Measurements from ENCODE around the gene PTGS1. TPM values are rescaled to one million over a fixed set of nuclear protein-coding genes. Genes with fewer than 3 reads are reported as not detected.

PTGS1 gene
- polyA plus RNA-seq, 2 of the 4 experiments (the other 2 are of a cell fraction) = 0.49 to 1.0 TPM

DNA sequence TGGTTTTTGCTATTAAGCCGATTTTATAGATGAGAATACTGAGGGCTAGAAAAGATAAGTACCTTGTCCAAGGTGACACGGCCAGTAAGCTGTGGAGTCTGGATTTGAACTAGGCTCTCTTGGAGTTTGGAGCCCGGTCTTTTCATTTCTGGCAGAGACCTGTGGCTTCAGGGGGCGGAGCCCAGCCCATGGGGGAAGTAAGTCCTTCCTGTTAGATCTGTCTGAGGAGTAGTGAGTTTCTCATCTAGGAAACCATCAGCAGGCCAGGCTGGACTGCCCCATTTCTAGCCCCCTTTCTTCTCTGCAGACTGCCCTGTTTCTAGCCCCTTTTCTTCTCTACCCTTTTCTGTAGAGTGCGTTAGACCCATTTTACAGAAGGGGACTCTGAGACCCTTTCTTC, 521 bp upstream of the PTGS1 start:
- H3K9me3 ChIP-seq = no peaks in the 10 kb centered on the region
- DNase-seq (ENCODE audit: low read depth in 1 of 2, low spot score in 1 of 2) = no peak
- ChIA-PET CTCF (interaction anchor here (0.8 to 6.9 kb wide), 5 partner anchors 12 to 247 kb away, joined by 3 to 31 read pairs (median 3); no protein-coding TSS in a partner anchor), POLR2A (no interaction called here)
- FAIRE-seq = no peak
- no peak overlapping the region for H3K4me3 ChIP-seq
- H3K27ac ChIP-seq = no peak overlapping the region
- TF ChIP-seq EHMT2 (IDR thresholded peaks at IDR 0.05; ENCODE audit: low read depth) (no peak), PHF8 (IDR thresholded peaks at IDR 0.05; ENCODE audit: borderline replicate concordance, low read depth) (no peak), SREBF2 (IDR thresholded peaks at IDR 0.05) (no peak), FOSL2 (IDR thresholded peaks at IDR 0.05) (no peak), FOSL2 (CRISPR knock-in tag; IDR thresholded peaks at IDR 0.05) (no peak), ESRRA (IDR thresholded peaks at IDR 0.05; ENCODE audit: borderline replicate concordance, low read length) (no peak), HEYL (CRISPR knock-in tag; IDR thresholded peaks at IDR 0.05) (no peak), HDAC2 (IDR thresholded peaks at IDR 0.05) (no peak), TFCP2L1 (CRISPR knock-in tag; IDR thresholded peaks at IDR 0.05) (no peak), ZNF302 (CRISPR knock-in tag; IDR thresholded peaks at IDR 0.05) (no peak), MAFK (IDR thresholded peaks at IDR 0.05; ENCODE audit: partially characterized antibody) (no peak)
- TF ChIP-seq, protein P1, sequence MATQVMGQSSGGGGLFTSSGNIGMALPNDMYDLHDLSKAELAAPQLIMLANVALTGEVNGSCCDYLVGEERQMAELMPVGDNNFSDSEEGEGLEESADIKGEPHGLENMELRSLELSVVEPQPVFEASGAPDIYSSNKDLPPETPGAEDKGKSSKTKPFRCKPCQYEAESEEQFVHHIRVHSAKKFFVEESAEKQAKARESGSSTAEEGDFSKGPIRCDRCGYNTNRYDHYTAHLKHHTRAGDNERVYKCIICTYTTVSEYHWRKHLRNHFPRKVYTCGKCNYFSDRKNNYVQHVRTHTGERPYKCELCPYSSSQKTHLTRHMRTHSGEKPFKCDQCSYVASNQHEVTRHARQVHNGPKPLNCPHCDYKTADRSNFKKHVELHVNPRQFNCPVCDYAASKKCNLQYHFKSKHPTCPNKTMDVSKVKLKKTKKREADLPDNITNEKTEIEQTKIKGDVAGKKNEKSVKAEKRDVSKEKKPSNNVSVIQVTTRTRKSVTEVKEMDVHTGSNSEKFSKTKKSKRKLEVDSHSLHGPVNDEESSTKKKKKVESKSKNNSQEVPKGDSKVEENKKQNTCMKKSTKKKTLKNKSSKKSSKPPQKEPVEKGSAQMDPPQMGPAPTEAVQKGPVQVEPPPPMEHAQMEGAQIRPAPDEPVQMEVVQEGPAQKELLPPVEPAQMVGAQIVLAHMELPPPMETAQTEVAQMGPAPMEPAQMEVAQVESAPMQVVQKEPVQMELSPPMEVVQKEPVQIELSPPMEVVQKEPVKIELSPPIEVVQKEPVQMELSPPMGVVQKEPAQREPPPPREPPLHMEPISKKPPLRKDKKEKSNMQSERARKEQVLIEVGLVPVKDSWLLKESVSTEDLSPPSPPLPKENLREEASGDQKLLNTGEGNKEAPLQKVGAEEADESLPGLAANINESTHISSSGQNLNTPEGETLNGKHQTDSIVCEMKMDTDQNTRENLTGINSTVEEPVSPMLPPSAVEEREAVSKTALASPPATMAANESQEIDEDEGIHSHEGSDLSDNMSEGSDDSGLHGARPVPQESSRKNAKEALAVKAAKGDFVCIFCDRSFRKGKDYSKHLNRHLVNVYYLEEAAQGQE (IDR thresholded peaks at IDR 0.05) = no peak
- TF ChIP-seq, protein P2, sequence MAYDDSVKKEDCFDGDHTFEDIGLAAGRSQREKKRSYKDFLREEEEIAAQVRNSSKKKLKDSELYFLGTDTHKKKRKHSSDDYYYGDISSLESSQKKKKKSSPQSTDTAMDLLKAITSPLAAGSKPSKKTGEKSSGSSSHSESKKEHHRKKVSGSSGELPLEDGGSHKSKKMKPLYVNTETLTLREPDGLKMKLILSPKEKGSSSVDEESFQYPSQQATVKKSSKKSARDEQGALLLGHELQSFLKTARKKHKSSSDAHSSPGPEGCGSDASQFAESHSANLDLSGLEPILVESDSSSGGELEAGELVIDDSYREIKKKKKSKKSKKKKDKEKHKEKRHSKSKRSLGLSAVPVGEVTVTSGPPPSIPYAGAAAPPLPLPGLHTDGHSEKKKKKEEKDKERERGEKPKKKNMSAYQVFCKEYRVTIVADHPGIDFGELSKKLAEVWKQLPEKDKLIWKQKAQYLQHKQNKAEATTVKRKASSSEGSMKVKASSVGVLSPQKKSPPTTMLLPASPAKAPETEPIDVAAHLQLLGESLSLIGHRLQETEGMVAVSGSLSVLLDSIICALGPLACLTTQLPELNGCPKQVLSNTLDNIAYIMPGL (CRISPR knock-in tag; IDR thresholded peaks at IDR 0.05; ENCODE audit: borderline replicate concordance) = no peak
- TF ChIP-seq, protein P3, sequence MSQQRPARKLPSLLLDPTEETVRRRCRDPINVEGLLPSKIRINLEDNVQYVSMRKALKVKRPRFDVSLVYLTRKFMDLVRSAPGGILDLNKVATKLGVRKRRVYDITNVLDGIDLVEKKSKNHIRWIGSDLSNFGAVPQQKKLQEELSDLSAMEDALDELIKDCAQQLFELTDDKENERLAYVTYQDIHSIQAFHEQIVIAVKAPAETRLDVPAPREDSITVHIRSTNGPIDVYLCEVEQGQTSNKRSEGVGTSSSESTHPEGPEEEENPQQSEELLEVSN (IDR thresholded peaks at IDR 0.05; ENCODE audit: borderline replicate concordance, low read depth) = no peak
- H3K4me2 ChIP-seq = no peak overlapping the region
- 0 out of 3 replicates have a peak, but pooled peaks cover 6% of the 10 kb centered on the region for H3K4me1 ChIP-seq
- no peak for ATAC-seq
- WGBS (ENCODE audit: missing lambda C conversion rate) = 77% methylated on average over 5 of the region's 5 CpGs

DNA sequence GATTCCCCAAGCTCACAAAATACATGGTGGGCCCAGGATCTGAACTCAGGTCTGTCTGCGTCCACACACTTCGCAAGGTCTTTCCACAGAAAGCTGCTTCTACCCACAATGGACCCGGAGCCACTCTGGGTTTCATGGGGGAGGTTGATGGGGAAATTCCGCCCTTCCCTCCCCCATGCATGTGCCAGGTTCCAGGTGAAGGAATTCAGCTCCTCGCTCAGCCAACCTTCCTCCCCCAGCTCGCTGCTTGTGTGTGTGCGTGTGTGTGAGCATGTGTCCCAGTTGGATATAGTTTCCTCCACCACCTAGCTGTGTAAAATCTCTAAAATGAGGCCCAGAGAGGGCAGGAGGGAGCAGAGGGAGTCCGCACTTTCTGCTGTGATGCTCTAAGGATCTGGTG, 1.0 kb downstream of the PTGS1 start:
- 79% methylated on average over 8 of the region's 8 CpGs for WGBS (ENCODE audit: missing lambda C conversion rate)
- no peak for DNase-seq (ENCODE audit: low read depth in 1 of 2, low spot score in 1 of 2)
- no peak overlapping the region for H3K27ac ChIP-seq
- CTCF ChIA-PET = interaction anchor here (1.2 to 6.9 kb wide), 2 partner anchors 19 to 21 kb away, joined by 4 to 31 read pairs; no protein-coding TSS in a partner anchor
- H3K4me3 ChIP-seq = no peak overlapping the region
- POLR2A ChIA-PET = no interaction called here
- H3K9me3 ChIP-seq = no peaks in the 10 kb centered on the region
- H3K4me1 ChIP-seq = peaks cover 14% of the 10 kb centered on the region
- no peak overlapping the region for H3K4me2 ChIP-seq
- FAIRE-seq = no peak
- ATAC-seq = no peak
- no peak for TF ChIP-seq CBX8 (IDR thresholded peaks at IDR 0.05)
- no peak for TF ChIP-seq JUN (IDR thresholded peaks at IDR 0.05)
- no peak for TF ChIP-seq HOXB13 (CRISPR knock-in tag; IDR thresholded peaks at IDR 0.05; ENCODE audit: low read depth)
- TF ChIP-seq CBX2 (IDR thresholded peaks at IDR 0.05; ENCODE audit: borderline replicate concordance, low read depth) = no peak
- no peak for TF ChIP-seq NPAS2 (CRISPR knock-in tag; IDR thresholded peaks at IDR 0.05; ENCODE audit: borderline replicate concordance)
- TF ChIP-seq SMC3 (IDR thresholded peaks at IDR 0.05) = no peak
